Measurements from ENCODE around the gene ANXA11.

Gene ANXA11

GRCh38 chr10:80165173-80165572 is 40.2 kb downstream of the ANXA11 start:
- H3K4me1 ChIP-seq (ENCODE audit: insufficient read depth, low read length, severe bottlenecking), result no peaks in the 10 kb centered on the region
- H3K36me3 ChIP-seq (ENCODE audit: insufficient read depth, low read length), result peaks cover 54% of the 10 kb centered on the region
- no peaks in the 10 kb centered on the region for H3K9me3 ChIP-seq (ENCODE audit: low read length)
- H2AFZ ChIP-seq (ENCODE audit: low read length), result no peak overlapping the region
- no peaks in the 10 kb centered on the region for H3K9me2 ChIP-seq (ENCODE audit: low read depth, low read length)
- no peak overlapping the region for H3K4me2 ChIP-seq (ENCODE audit: low read length)
- no peaks in the 10 kb centered on the region for H3K27me3 ChIP-seq (ENCODE audit: insufficient read depth, low read length)
- H3F3A ChIP-seq (ENCODE audit: insufficient read depth, low read length), result no peaks in the 10 kb centered on the region
- H3K79me2 ChIP-seq (ENCODE audit: insufficient read depth, low read length), result no peaks in the 10 kb centered on the region
- TF ChIP-seq CTCF (IDR thresholded peaks at IDR 0.05; ENCODE audit: low read length) (no peak), EZH2 (IDR thresholded peaks at IDR 0.05; ENCODE audit: borderline replicate concordance, low read length) (no peak)
- H3K9ac ChIP-seq (ENCODE audit: low read length), result no peak overlapping the region
- H4K20me1 ChIP-seq (ENCODE audit: insufficient read depth, low read length), result no peaks in the 10 kb centered on the region
- H3K27ac ChIP-seq (ENCODE audit: low read depth, low read length, poor library complexity, severe bottlenecking), result no peak overlapping the region
- no peak overlapping the region for H3K4me3 ChIP-seq (ENCODE audit: low read depth, low read length, poor library complexity, severe bottlenecking)

- Histone ChIP-seq H3K36me3 (ENCODE audit: insufficient read depth, low read length) (peaks cover 59% of the 10 kb centered on the region), H3K27ac (ENCODE audit: low read depth, low read length, poor library complexity, severe bottlenecking) (no peak overlapping the region), H3K4me2 (ENCODE audit: low read length) (no peak overlapping the region)
Observed at GRCh38 chr10:80164596-80164995, 40.7 kb downstream of the ANXA11 start.

GRCh38 chr10:80163741-80164341 is 41.5 kb downstream of the ANXA11 start:
- no peaks in the 10 kb centered on the region for H3K4me1 ChIP-seq (ENCODE audit: insufficient read depth, low read length, severe bottlenecking)
- no peak overlapping the region for H3K9ac ChIP-seq (ENCODE audit: low read length)
- peaks cover 67% of the 10 kb centered on the region for H3K36me3 ChIP-seq (ENCODE audit: insufficient read depth, low read length)
- H3K27ac ChIP-seq (ENCODE audit: low read depth, low read length, poor library complexity, severe bottlenecking), result no peak overlapping the region
- H3K79me2 ChIP-seq (ENCODE audit: insufficient read depth, low read length), result no peaks in the 10 kb centered on the region
- H3K4me3 ChIP-seq (ENCODE audit: low read depth, low read length, poor library complexity, severe bottlenecking), result no peak overlapping the region
- no peak overlapping the region for H3K4me2 ChIP-seq (ENCODE audit: low read length)
- TF ChIP-seq EZH2 (IDR thresholded peaks at IDR 0.05; ENCODE audit: borderline replicate concordance, low read length) (no peak), CTCF (IDR thresholded peaks at IDR 0.05; ENCODE audit: low read length) (no peak)
- H3F3A ChIP-seq (ENCODE audit: insufficient read depth, low read length), result no peaks in the 10 kb centered on the region
- no peaks in the 10 kb centered on the region for H3K27me3 ChIP-seq (ENCODE audit: insufficient read depth, low read length)
- no peak overlapping the region for H2AFZ ChIP-seq (ENCODE audit: low read length)
- H4K20me1 ChIP-seq (ENCODE audit: insufficient read depth, low read length), result no peaks in the 10 kb centered on the region
- no peaks in the 10 kb centered on the region for H3K9me2 ChIP-seq (ENCODE audit: low read depth, low read length)
- H3K9me3 ChIP-seq (ENCODE audit: low read length), result no peaks in the 10 kb centered on the region

More at GRCh38 chr10:80164596-80164995, 40.7 kb downstream of the ANXA11 start:
- H3K4me1 ChIP-seq (ENCODE audit: insufficient read depth, low read length, severe bottlenecking), result no peaks in the 10 kb centered on the region
- H3K79me2 ChIP-seq (ENCODE audit: insufficient read depth, low read length), result no peaks in the 10 kb centered on the region
- H3K27me3 ChIP-seq (ENCODE audit: insufficient read depth, low read length), result no peaks in the 10 kb centered on the region
- no peak for TF ChIP-seq EZH2 (IDR thresholded peaks at IDR 0.05; ENCODE audit: borderline replicate concordance, low read length)
- TF ChIP-seq CTCF (IDR thresholded peaks at IDR 0.05; ENCODE audit: low read length), result no peak
- H3K9me3 ChIP-seq (ENCODE audit: low read length), result no peaks in the 10 kb centered on the region
- H3K9me2 ChIP-seq (ENCODE audit: low read depth, low read length), result no peaks in the 10 kb centered on the region
- H3K9ac ChIP-seq (ENCODE audit: low read length), result no peak overlapping the region
- H3F3A ChIP-seq (ENCODE audit: insufficient read depth, low read length), result no peaks in the 10 kb centered on the region
- no peak overlapping the region for H2AFZ ChIP-seq (ENCODE audit: low read length)
- H3K4me3 ChIP-seq (ENCODE audit: low read depth, low read length, poor library complexity, severe bottlenecking), result no peak overlapping the region
- no peaks in the 10 kb centered on the region for H4K20me1 ChIP-seq (ENCODE audit: insufficient read depth, low read length)

All from OCI-LY1 (cell line).